ENCODE data around the gene FCF1.
"Not testable (repeated sequence)": the region's sequence is repeated elsewhere in the genome, so short reads cannot be mapped to it uniquely, and the experiment has no call there.

FCF1 gene

GRCh38 chr14:74702293-74702692 lies 10.7 kb upstream of the FCF1 start:
- DNase-seq (ENCODE audit: low spot score), result no peak

GRCh38 chr14:74703043-74703442 lies 9.9 kb upstream of the FCF1 start:
- DNase-seq (ENCODE audit: low spot score), result no peak

- no peak for DNase-seq (ENCODE audit: low spot score)
Measured at GRCh38 chr14:74704656-74705055, 8.3 kb upstream of the FCF1 start.

- DNase-seq (ENCODE audit: low spot score), result no peak
Measured at GRCh38 chr14:74705613-74706500, 7.1 kb upstream of the FCF1 start.

- DNase-seq (ENCODE audit: low spot score), result no peak
Measured at GRCh38 chr14:74710480-74710879, 2.5 kb upstream of the FCF1 start.

GRCh38 chr14:74711651-74712050 lies 1.3 kb upstream of the FCF1 start:
- no peak for DNase-seq (ENCODE audit: low spot score)

GRCh38 chr14:74713395-74713735 lies 421 bp downstream of the FCF1 start:
- no peak for DNase-seq (ENCODE audit: low spot score)

- DNase-seq (ENCODE audit: low spot score), result no peak
Measured at GRCh38 chr14:74720526-74720925, 7.6 kb downstream of the FCF1 start.

- DNase-seq (ENCODE audit: low spot score), result no peak
Measured at GRCh38 chr14:74723134-74723533, 10.2 kb downstream of the FCF1 start.

GRCh38 chr14:74732387-74732786 lies 19.4 kb downstream of the FCF1 start:
- no peak for DNase-seq (ENCODE audit: low spot score)

GRCh38 chr14:74733221-74733620 lies 20.3 kb downstream of the FCF1 start:
- DNase-seq (ENCODE audit: low spot score), result no peak

- no peak for DNase-seq (ENCODE audit: low spot score)
Measured at GRCh38 chr14:74735125-74735524, 22.2 kb downstream of the FCF1 start.

- DNase-seq (ENCODE audit: low spot score), result peak; percentile 77
Measured at GRCh38 chr14:74737753-74738325, 24.9 kb downstream of the FCF1 start.

- DNase-seq (ENCODE audit: low spot score), result peak; percentile 64
Measured at GRCh38 chr14:74739293-74740030, 26.5 kb downstream of the FCF1 start.

- no peak for DNase-seq (ENCODE audit: low spot score)
Measured at GRCh38 chr14:74747237-74747636, 34.3 kb downstream of the FCF1 start.

- no peak for DNase-seq (ENCODE audit: low spot score)
Measured at GRCh38 chr14:74754157-74754556, 41.2 kb downstream of the FCF1 start.

GRCh38 chr14:74754899-74755298 lies 42.0 kb downstream of the FCF1 start:
- no peak for DNase-seq (ENCODE audit: low spot score)

GRCh38 chr14:74756326-74756725 lies 43.4 kb downstream of the FCF1 start:
- no peak for DNase-seq (ENCODE audit: low spot score)

GRCh38 chr14:74758505-74758904 lies 45.6 kb downstream of the FCF1 start:
- DNase-seq (ENCODE audit: low spot score), result not testable (repeated sequence)

GRCh38 chr14:74762917-74763802 lies 50.2 kb downstream of the FCF1 start, which contains the start of gene YLPM1:
TSS of gene YLPM1 (plus strand) at chr14:74763316. CDS start at chr14:74763490, 174 bp downstream.
- DNase-seq (ENCODE audit: low spot score), result peak; percentile 99

- DNase-seq (ENCODE audit: low spot score), result peak; percentile 85
Measured at GRCh38 chr14:74763803-74764531, 51.0 kb downstream of the FCF1 start.
